Measurements from ENCODE around the gene SON.
"Not testable (repeated sequence)": the region's sequence is repeated elsewhere in the genome, so short reads cannot be mapped to it uniquely, and the experiment has no call there.

The SON gene

DNA sequence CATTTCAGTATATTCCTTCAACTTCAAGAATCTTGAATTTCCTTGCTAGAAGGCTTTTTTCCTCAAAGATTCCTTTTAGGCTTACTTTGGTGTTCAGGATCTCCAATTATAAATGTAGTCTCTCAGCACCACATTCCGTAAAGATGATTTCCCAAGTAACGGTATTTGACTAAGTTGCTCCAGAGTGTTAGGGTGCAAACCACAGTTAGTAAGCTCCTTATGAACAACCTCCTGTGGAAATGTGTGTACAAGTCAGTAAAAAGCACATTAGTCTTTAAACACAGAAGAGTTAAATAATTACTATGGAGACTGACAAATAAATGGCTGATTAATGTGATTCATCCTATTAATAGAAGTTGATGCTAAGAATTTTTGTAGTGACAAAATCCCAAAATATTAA is 35.4 kb downstream of the SON start:
- DNase-seq (ENCODE audit: low read depth) = peak; percentile 56

DNA sequence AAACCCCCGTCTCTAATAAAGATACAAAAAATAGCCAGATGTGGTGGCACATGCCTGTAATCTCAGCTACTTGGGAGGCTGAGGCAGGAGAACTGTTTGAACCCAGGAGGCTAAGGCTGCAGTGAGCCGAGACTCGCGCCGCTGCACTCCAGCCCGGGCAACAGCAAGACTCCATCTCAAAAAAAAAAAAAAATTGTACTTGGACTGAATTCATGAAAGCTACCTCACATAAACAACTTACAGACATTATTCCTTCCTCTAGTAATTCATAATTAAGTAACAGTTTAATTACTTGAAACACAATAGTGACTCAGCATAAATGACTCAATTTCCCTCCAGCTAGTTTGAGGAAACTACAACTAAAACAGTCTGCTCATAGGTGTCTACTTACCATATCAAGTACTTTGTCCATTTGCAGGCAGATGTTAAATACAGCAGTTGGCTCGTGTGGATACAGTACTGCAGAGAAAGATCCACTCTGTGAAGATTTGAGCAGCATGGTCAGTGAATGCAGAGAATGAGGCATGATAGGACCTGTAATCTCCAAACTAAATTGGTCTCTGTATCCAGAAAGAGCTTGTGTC is 36.2 kb downstream of the SON start:
- peak; percentile 25 for DNase-seq (ENCODE audit: low read depth)

- no peak for DNase-seq (ENCODE audit: low read depth)
Measured at GRCh38 chr21:33584455-33584854, 41.6 kb downstream of the SON start.

- no peak for DNase-seq (ENCODE audit: low read depth)
Measured at GRCh38 chr21:33586927-33587326, 44.1 kb downstream of the SON start.

GRCh38 chr21:33587792-33588484 is 45.1 kb downstream of the SON start:
- DNase-seq (ENCODE audit: low read depth) = peak; percentile 26

DNA sequence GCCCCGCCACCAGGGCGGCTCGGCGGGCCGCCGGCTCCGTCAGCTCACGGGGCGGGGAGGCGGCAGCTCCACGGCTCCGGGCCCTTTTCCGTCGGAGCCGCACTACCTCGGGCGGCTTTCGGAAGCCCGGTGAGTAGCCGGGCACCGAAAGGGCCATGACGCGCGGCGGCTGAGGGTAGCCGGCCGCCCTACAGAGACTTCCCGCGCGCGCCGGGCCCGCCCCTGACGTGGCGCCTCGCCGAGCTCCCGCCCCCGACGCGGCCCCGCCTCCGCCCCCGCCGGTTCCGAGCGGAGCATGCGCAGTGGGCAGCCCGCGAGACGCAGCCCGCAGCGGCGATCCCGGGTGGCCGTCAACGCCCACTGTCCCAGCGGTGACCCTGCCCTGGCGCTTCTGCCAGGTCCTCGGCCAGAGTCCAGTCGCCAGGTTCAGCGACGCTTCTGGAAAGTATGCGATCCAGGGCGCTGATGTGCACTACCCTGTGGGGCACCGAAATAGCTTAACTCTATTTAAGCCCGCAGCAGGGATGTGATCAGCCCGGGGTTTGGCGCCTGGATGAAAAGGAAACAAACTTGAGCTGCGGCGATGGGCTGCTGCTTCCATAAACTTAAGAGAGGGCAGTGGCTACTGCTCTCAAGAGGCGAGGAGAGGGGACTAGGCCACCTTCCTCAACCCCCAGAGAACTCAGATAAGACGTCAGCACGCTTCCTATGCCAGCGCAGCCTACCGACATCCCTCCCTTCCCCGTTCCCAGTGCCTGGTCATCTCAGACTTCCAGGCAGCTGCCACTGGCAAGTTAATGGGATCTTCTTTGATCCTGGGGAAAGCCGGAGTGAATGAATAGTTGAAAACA is 45.9 kb downstream of the SON start, which contains the start of gene DONSON:
DONSON (minus strand) TSS at position 200 of the 851 bp plus-strand sequence; CDS start at position 157, 43 bp downstream.
- peak; percentile 68 for DNase-seq (ENCODE audit: low read depth)

GRCh38 chr21:33598051-33598450 is 55.2 kb downstream of the SON start:
- no peak for DNase-seq (ENCODE audit: low read depth)

DNA sequence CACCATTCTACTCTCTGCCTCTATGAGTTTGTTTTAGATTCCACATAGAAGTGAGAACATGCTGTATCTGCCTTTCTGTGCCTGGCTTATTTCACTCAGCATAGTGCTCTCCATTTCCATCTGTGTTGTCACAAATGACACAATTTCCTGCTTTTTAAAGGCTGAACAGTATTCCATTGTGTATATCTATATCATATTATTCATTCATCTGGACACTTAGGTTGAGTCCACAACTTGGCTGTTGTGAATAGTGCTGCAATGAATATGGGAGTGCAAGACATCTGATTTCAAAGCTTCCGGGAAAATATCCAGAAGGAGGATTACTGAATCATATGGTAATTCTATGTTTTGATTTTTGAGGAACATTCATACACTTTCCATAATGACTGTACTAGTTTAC is 65.7 kb downstream of the SON start:
- DNase-seq (ENCODE audit: low read depth) = peak; percentile 63

DNA sequence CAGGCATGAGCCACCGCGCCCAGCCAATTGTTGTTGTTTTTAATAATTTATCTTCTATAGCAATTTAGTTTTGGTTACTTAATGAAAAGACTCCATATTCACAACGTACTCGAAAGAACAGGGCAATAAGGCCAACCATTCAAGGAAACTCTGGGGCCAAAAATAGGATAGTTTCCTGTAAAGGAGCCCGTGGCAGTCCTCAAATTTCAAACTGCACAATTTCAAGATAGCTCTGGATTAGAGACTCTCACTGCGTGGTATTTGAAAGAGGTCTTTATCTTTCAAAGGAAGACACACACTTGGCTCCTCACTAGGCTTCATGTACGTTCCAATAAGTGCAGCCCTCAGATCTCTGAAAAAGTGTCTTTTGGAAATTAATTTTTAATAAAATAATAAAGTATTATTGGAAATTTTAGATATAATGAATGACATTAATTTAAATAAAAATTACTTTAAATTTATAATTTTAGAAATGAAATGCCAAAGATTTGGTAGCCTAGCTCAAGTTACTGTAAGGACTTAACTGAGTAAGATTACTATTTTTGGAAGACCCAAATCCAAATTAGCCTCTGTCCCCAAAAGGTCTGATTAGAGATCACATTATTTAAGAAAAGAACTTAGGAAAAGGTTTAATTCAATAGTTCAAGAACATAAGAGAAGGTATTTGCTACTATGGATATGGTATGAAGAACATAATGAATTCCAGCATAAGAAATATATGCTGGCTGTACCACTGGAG is 68.3 kb downstream of the SON start:
- no peak for DNase-seq (ENCODE audit: low read depth)

- not testable (repeated sequence) for DNase-seq (ENCODE audit: low read depth)
Measured at GRCh38 chr21:33617565-33617964, 74.7 kb downstream of the SON start.

- DNase-seq (ENCODE audit: low read depth) = no peak
Measured at GRCh38 chr21:33618407-33618806, 75.6 kb downstream of the SON start.

- DNase-seq (ENCODE audit: low read depth) = no peak
Measured at GRCh38 chr21:33619726-33620125, 76.9 kb downstream of the SON start.

DNA sequence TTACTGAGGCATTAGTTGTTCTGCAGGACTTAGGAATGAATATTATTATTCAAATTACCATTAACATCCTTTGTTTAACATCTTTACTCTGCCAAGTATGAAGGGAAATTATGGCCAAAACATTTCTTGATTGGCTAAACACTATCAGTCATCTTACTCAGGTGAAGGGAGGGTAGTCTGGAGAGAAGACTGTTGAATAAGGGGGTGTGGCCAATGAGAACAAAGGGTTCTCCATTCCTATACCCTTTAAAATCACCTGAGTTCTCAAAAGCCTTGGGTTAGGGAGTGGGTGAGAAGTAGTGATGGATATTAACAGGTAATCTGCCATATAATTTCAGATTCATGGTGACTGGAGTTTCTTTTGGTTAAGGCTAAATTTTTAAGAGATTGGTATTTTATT is 79.4 kb downstream of the SON start:
- no peak for DNase-seq (ENCODE audit: low read depth)

GRCh38 chr21:33626151-33626550 is 83.3 kb downstream of the SON start:
- not testable (repeated sequence) for DNase-seq (ENCODE audit: low read depth)

Measured in iris pigment epithelial cell (primary cell).